Activated CD4-positive, alpha-beta T cell treated with anti-CD3 and anti-CD28 coated beads, Interleukin-2, Interleukin-4, amounts not matched to agents 100 ng/mL and 50 ng/mL, durations not matched to agents 16 hours and 8 hours (primary cell): ENCODE data around the gene OR6B2.

Experiments
- DNase-seq: peaks from one replicate; pipeline ENCODE4 v3.0.0-alpha.2; 2020; ENCODE audit warnings: low spot score

The OR6B2 gene

DNA sequence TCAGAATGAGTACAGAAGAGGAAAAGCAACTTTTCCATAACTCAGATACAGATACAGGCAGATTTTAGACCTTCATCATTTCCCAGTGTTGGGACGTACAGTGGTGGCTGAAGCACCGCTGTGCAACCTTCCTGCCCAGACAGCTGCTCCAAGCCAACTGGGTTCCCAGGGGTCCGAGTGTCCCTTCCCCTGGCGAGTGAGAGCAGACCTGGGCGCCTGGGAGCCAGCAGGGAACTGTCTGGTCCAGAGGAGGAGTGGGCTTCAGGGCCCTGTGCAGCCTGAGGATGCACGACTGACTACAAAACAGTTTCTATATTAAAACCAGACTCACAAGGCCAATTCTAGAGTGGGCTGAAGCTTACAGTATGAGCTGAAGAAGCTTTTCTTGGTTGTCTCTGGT, 11.1 kb upstream of the OR6B2 start:
- no peak for DNase-seq

DNA sequence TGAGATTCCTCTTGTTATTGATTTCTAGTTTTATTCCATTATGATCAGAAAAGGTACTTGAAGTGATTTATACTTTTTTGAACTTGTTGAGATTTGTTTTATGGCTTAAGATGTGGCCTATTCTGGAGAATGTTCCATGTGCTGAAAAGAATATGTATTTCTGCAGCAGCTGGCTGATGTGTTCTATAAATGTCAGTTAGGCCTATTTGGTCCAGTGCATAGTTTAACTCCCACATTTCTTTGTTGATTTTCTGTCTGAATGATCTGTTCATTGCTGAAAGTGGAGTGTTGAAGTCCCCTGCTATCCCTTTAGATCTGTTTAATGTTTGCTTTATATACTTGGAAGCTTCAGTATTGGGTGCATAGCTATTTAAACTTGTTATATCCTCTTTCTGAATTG, 7.1 kb upstream of the OR6B2 start:
- no peak for DNase-seq

DNA sequence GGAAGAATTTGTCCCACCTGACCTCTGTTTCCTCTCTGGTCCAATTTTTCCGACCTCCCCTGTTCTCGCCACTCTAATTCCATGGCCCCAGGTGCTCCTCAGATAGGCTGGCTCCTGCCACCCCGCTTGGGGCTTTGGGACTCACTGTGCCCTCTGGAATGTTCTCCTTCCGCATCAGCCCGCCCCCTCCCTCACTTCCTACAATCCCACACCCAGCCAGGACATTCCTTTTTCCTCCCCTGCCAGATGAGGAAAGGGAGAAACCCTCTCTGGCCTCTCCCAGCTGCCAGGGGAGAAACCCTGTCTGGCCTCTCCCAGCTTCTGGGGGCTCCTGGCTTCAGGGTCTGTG, 3.1 kb upstream of the OR6B2 start:
- no peak for DNase-seq

DNA sequence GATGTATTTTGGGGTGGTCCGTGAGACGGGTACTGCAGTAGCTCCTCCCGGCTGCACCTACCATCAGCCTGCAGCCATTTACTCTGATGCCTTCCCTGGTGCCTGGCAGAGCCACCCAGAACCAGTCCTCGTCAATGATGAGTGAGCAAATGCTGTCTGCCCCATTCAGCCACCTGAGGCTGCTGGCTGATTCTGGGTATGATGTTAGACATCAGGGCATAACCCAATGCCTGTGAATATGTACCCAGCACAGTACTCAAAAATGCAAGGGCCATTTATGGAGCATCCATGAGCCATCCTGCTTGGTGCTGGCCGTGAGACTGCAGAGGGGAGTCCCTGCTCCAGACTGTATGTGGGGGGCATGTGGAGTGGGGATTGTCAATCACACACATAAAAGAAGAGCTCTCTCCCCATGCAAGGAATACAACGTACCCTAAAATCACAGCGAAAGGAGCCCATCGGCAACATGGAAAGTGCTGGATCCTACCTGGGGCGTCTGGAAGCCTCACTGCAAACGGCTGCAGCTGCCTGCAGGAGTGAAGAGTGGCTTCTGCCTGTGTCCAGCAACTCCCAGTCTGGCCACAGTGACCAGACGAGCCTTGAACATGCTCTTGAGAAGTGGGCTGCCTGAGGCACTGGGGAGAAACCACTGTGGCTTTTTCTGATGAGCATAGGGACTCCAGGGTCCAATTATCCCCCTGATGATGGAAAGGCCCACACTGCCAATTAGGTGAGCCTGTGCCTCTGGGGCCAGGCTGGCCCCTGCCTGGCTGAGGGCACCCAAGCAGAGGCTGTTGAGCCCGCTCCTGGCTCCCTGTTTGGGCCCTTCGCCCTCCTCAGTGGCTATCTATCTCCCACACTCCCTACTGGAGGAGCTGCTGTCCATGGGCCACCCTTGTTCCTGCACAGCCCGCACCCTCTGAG, 2.4 kb upstream of the OR6B2 start:
- no peak for DNase-seq

DNA sequence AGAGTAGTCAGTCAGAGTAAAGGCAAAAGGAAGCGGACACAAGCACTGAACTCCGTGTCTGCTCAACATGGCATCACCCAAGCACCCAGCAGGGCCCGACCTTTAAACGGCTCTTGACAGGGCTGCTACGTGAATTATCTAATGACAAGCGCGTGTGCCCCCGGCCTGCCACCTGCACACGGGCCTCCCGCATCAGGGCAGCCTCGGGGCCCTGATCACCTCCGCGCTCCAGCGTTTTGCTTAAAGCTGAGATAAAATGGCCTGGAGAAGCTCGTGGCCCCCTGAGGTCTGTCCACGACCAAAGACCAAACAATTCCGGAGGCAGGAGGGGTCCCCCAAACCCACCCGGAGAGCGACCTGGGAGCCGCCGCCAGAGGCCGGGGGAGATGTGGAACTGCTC, 5.5 kb downstream of the OR6B2 start:
- peak; percentile 9 for DNase-seq

DNA sequence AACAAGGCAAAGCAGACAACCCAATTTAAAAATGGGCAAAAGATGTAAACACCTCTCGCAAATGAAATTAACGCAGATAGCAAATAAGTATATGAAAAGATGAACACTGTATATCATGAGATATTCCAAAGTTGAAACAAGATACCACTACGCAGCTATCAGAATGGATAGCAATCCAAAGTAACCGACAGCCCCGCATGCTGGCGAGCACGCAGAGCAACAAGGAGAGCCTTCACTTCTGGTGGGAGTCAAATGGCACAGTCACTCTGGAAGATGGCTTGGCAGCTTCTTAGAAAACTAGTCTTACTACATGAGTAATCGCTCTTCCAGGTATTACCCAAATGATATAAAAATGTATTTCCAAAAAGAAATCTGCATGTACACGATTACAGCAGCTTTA, 6.4 kb downstream of the OR6B2 start:
- peak; percentile 6 for DNase-seq

DNA sequence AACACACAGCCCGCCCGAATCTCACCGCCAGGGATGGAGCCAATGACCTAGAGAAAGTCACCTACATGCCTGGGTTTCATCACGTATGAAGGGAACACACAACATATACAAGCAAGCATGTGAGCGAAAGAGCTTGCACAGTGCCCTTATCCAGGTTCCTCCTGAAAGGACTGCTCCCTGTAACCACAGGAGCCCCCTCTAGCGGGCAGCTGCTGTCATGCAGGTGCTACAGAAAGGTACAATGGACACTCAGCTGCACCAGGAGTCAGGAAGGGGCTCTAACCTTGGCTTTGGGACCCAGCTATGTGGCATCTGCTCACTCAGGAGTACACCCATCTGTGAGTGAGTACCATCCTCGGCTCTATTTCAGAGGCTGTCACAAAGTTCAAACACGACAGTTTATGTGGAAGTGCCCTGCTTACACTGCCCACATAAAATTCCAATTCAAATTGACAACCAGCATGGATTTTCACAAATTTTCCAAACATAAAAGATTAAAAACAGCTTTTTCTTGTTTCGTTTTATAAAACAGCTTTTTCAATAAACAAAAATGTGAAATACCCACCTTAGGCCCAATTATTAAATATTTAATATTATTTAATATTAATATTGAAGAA, 8.6 kb downstream of the OR6B2 start:
- peak; percentile 66 for DNase-seq

DNA sequence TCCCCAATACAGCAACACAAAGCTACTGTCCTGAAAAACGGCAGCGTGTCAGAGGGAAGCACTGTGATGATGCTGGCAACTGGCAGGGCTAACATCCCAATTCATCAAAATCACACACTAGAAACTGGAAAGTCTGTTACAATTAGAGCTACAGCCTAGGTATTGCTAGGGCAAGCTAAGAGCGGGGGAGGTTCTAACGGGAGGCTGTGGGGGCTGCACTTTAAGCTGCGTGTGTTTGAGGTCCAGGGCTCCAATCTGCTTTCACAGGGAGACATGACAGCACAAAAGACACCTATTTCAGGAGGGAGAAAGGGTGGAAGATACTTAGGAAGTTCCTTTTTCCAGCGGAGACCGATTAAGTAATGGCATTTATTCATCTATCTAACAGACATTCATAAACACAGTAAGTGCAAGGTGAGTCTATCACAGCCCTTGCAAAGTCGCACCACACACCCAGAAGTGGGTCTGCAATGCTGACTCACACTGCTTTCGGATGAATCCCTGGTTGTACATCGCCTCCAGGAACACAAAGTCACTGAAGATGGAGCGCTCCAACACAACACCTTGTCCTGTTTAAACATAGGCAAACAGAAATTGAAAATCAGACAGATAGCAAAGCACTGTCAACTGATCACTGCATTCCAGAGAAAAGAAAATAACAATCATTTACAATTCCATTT, 12.0 kb downstream of the OR6B2 start:
- no peak for DNase-seq

DNA sequence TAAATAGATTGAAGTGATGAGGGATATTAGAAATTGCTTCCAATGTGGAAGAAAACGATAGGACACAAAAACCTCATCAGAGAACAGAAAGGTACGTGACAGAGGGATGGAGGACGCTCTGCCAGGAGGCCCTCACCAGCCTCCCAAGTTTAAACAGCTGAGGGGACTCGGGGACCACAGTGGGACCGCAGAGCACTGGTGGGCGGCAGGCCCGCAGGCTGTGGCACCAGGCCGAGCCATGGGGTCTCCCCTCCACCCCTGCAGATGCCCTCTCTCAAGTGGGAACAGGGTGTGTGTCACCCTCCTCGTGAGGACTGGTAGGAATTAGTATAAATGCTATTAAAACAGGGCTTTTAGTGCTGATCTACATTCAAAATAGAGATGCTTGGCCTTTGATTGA, 15.9 kb downstream of the OR6B2 start:
- DNase-seq: no peak

DNA sequence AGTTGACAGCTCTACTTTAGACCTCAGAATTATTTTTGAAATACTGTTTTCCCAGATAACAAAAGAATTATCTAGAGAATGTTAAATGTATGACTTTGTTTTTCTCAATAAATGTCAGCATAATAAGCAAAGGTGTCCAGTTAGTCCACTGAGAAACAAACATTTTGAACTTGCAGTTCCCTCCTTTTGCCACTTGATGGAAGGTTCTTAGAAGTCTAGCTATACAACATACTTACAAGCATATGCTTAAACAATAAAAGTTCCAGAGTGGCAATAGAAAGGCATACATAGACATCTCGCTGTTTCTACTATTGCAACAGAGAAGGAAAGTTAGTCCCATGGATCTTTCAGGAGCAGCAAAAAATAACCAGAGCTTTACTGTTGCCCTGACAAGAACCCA, 16.9 kb downstream of the OR6B2 start:
- DNase-seq: no peak

DNA sequence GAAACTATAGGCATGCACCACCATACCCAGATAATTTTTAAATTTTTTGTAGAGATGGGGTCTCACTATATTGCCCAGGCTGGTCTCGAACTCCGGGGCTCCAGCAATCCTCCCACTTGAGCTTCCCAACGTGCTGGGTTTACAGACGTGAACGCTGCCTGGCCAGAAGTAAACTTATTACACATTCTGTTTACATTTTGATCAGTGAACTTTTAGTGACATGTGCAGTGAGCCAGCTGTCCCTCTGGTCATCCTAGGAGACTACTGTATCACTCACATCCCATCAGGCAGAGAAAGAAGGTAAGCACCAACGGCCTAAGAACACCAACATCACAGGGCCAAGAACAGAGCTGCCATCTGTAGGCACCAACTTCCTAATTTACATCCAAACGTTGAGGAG, 27.2 kb downstream of the OR6B2 start:
- DNase-seq: no peak

DNA sequence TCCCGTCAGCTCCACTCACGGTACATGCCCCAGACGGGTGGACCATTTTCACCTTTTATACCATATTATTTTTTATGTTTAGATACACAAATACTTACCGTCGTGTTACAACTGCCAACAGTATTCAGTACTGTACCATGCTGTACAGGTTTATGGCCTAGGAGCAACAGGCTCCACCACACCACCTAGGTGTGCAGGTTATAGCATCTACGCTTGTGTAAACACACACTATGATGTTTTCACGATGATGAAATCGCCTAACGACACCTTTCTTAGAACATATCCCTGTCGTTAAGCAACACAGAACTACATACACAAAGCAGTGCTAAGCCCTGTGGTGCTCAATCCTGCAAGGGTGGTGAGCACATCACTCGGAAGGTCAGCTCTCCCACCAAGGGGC, 29.6 kb downstream of the OR6B2 start:
- DNase-seq: no peak

DNA sequence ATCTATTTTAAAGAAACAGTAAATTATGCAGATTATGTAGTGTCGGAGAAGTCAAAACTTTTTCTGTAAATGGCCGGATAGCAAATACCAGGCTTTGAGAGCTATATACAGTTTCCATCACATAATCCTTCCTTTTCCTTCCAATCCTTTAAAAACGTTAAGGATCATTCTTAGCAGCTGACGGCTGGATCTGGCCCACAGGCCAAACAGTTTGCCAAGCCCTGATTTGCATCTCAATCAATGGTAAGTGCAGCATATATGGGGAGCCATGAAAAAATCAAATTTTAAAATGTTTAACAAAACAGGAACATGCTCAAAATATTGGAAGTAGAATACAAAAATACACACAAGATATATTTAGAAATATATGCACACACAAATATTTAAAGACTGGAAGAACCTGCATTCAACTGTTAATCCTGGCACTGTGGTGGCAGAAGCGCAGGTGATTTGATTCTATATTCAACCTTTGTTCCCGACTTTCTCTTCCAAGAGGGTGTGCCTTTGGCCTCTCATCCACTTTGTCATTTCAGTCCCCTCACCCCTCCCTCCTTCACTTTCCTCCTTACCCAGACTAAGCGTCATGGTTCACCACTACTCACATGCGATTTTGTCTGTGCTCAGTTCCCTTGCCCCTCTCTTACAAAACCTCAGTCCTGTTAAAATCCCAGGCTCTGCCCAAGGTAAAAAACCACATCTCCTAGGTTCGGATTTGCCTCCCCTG, 32.4 kb downstream of the OR6B2 start:
- no peak for DNase-seq

DNA sequence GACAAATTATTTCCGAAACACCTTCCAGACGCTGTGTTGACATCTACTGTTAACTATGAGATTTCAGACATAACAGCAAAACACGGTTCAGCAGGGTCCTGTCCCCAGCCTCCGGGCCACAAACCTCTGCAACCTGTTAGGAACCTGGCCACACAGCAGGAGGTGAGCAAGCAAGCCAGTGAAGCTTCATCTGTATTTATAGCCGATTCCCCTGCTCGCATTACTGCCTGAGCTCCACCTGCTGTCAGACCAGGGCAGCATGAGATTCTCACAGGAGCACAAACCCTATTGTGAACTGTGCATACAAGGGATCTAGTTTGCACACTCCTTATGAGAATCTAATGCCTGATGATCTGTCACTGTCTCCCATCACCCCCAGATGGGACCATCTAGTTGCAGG, 36.1 kb downstream of the OR6B2 start:
- no peak for DNase-seq

DNA sequence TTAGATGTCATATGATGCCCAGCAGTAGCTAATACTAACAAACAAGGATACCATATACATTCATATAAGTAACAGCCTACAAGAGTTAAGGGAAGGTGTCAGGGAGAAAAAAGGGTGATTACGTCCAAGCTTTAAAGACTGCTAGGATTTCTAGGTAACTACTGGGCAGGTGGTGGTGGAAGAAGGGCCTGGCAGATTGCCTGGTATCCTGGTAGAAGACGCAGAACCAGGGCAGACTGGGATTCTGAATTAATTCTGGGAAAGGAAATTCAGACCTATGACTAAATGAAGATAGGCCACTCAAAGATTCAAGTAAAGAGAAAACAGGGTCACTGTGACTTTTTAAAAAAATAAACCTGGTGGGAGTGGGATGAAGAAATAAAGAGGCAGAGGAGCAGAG, 36.9 kb downstream of the OR6B2 start:
- no peak for DNase-seq

DNA sequence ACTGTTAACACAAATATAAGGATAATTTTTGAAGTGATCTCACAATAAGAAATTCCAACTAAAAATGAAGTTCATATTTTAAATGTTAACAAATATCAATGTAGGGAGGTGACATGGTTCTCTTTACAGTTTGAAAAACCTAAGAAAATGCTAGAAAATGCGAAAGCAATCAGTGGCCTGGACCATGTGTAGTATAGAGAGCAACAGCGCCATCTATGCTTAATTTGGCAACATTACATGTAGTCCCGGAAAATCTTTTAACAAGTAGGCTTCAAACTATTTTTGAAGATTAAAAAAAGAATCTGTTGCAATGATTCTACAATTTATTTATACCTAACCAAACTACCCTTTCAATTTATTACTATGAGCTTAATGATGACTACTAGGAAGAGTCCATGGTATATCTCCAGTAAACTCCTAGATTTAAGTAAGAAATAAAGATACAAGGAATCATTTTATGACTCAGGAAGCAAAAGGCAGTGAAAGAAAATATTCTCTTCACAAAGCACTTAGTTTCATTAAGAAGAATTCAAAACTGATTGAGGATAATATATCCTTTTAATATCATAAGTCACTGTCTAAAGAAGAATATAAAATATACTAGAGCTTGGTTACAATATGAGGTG, 38.4 kb downstream of the OR6B2 start:
- DNase-seq: peak; percentile 55

DNA sequence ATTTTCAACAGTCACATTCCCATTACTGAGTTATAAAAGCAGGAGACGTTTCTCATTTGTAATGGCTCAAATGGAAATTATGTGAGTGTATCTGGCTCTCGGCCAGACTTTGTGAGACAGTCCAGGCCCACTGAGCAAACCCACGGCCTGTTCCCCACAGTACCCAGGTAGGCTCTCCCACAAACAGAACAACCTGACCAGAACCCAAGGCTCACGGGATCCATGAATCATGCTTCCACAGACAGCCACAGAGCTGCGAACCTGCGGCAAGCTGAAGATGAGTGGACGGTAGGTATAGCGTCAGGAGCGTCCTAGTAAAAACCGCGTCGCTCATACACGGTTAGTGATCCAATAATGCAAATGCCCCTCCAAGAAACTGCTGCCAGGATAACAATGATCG, 39.3 kb downstream of the OR6B2 start:
- DNase-seq: no peak

DNA sequence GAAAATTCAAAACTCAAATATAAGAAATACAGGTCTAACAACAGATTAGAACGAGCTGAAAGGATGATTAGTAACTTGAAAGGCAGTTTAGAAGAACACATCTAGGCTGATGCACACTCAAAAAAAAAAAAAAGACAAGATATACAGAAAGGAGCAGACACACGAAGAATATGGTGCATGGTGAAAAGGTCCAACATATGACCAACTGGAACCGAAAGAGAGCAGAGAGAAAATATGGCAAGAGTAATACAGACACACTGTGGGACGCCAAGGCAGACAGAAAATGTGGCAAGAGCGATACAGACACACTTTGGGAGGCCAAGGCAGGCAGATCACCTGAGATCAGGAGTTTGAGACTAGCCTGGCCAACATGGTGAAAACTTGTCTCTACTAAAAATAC, 44.9 kb downstream of the OR6B2 start:
- no peak for DNase-seq

DNA sequence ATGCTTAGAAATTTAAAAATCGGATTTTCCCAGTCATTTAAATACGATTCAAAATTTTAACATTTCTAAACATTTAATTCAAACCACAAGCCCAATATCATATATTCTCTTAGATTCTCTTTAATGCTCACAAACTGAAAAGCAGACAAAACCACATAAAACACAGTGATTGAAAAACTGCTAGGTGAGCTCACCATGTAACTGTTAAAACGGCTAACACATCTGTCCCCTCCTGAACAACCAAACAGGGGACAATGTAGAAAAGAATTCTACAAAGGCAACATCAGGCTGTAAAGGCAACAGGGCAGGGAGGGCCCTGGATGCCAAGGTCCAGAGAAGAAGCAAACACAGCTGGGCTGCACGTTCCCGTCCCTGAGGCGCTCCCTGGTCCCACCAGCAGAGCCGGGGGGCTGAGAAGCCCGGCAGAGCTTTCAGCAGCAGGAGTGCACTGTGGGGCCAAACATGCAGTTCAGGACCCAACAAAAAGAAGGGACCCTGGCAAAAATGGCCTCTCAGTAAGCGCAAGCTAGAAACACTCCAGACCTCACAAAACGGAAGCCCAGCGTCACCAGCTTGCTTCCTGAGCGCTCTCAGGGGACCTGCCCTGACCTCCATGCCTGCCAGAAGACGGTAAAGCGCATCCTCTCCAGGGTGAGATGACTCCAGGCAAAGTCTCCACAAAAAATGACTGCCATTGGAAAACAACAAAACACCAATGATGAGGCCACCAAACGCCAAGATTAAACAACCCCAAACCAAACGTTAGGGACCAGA, 45.6 kb downstream of the OR6B2 start:
- DNase-seq: no peak

DNA sequence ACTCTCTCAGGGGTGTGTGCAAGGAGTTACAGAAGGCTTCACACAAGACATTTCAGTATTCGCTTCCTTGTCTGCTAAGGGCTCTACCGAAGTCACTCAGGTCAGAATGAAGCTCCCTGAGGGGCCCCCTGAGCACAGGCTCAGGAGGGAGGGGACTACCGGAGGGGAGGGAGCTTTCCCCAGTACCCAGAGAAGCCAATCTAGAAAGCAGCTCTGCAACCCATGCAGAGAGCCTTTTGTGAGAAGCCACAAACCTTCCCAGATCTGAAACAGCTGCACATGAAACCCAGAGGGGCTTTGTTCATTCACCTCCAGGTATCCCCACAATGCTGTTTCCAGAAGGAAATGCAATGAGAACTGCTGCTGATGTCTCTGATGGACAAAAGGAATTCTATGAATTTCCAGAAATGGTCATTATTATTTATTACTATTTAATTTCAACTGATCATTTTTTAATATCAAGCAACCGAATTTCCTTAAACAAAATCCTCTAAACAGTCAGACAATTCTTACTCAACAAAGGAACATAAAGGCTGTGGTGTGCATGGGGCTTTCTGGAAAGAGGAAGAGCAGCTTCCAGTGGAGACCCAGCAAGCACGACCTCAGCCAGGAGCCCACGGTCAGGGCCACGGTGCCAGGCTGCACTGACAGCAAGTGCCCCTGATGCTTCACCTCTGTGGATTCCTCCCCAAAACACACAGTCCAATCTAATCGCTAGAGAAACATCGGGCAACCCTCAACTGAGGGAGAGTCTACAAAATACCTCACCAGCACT, 47.0 kb downstream of the OR6B2 start:
- no peak for DNase-seq
